OCI-LY1 (cell line): Measurements from ENCODE around the gene GPR18.

Experiments
- H2AFZ ChIP-seq: fragments of 200-600 bp; sonication (generic), shearing (Covaris generic); 2 replicates; pipeline ENCODE4 v1.6.0; 2014; ENCODE audit warnings: antibody characterized with exemption, mild to moderate bottlenecking, low read length
- H3F3A ChIP-seq: fragments of 200-600 bp; sonication (generic), shearing (Covaris generic); 2 replicates; pipeline ENCODE4 v1.6.0; 2014; ENCODE audit warnings: mild to moderate bottlenecking, antibody characterized with exemption, low read length, moderate library complexity; ENCODE audit not compliant: insufficient read depth
- H3K27ac ChIP-seq: fragments of 200-600 bp; sonication (generic); 2 replicates; pipeline ENCODE4 v1.5.1; 2014; ENCODE audit warnings: low read length, mixed run types, mild to moderate bottlenecking, low read depth; ENCODE audit not compliant: poor library complexity, severe bottlenecking
- H3K27me3 ChIP-seq: fragments of 200-600 bp; sonication (generic); 2 replicates; pipeline ENCODE4 v1.6.0; 2014; ENCODE audit warnings: antibody characterized with exemption, mild to moderate bottlenecking, low read length, moderate library complexity; ENCODE audit not compliant: insufficient read depth
- H3K36me3 ChIP-seq: fragments of 200-600 bp; sonication (generic); 2 replicates; pipeline ENCODE4 v1.6.1; 2014; ENCODE audit warnings: mild to moderate bottlenecking, antibody characterized with exemption, low read length, moderate library complexity, mixed read lengths; ENCODE audit not compliant: insufficient read depth
- H3K4me1 ChIP-seq: fragments of 200-600 bp; sonication (generic); 2 replicates; pipeline ENCODE4 v1.5.1; 2014; ENCODE audit warnings: mild to moderate bottlenecking, low read length, moderate library complexity; ENCODE audit not compliant: insufficient read depth, severe bottlenecking
- H3K4me2 ChIP-seq: fragments of 200-600 bp; sonication (generic), shearing (Covaris generic); 2 replicates; pipeline ENCODE4 v1.6.1; 2014; ENCODE audit warnings: low read length
- H3K4me3 ChIP-seq: fragments of 200-600 bp; sonication (generic); 2 replicates; pipeline ENCODE4 v1.5.1; 2014; ENCODE audit warnings: low read length, low read depth, mild to moderate bottlenecking, mixed read lengths; ENCODE audit not compliant: poor library complexity, severe bottlenecking
- H3K79me2 ChIP-seq: fragments of 200-600 bp; shearing (Covaris generic); 2 replicates; pipeline ENCODE4 v1.6.1; 2016; ENCODE audit warnings: mixed run types, low read length, mixed read lengths; ENCODE audit not compliant: insufficient read depth
- H3K9ac ChIP-seq: fragments of 200-600 bp; sonication (generic), shearing (Covaris generic); 2 replicates; pipeline ENCODE4 v1.6.1; 2014; ENCODE audit warnings: mild to moderate bottlenecking, low read length, mixed read lengths
- H3K9me2 ChIP-seq: fragments of 200-600 bp; sonication (generic), shearing (Covaris generic); 2 replicates; pipeline ENCODE4 v1.6.1; 2014; ENCODE audit warnings: low read depth, mild to moderate bottlenecking, low read length, mixed read lengths
- H3K9me3 ChIP-seq: fragments of 200-600 bp; shearing (Covaris generic); 2 replicates; pipeline ENCODE4 v1.6.1; 2014; ENCODE audit warnings: low read length, mixed read lengths
- H4K20me1 ChIP-seq: fragments of 200-600 bp; sonication (generic), shearing (Covaris generic); 2 replicates; pipeline ENCODE4 v1.6.0; 2016; ENCODE audit warnings: mild to moderate bottlenecking, low read length; ENCODE audit not compliant: insufficient read depth
- CTCF ChIP-seq: fragments of 200-600 bp; sonication (generic), shearing (Covaris generic); IDR thresholded peaks from 2 replicates; pipeline ENCODE4 v1.5.1; 2017; ENCODE audit warnings: mild to moderate bottlenecking, antibody characterized with exemption, low read length, moderate library complexity, mixed read lengths
- EZH2 ChIP-seq: fragments of 200-600 bp; sonication (generic), shearing (Covaris generic); IDR thresholded peaks from 2 replicates; pipeline ENCODE4 v1.8.0; 2017; ENCODE audit warnings: borderline replicate concordance, mixed run types, mild to moderate bottlenecking, antibody characterized with exemption, low read length, moderate library complexity, mixed read lengths

The GPR18 gene

DNA sequence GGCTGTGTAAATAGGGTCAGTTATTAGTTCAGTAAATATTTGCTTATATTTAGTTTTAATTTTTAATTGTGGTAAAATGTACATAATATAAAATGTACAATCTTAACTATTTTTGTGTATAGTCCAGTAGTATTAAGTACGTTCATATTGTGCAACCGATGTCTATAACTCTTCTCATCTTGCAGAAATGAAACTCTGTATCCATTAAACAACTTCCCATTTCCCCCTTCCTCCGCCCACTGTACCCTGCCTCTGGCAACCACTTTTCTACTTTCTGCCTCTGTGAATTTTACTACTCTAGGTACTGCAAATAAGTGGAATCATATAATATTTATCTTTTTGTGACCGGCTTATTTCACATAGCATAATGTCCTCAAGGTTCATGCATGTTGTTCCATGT lies 33.1 kb downstream of the GPR18 start:
- peaks cover 28% of the 10 kb centered on the region for H3K36me3 ChIP-seq
- peaks cover 38% of the 10 kb centered on the region for H3K79me2 ChIP-seq
- H3F3A ChIP-seq, result no peaks in the 10 kb centered on the region
- H2AFZ ChIP-seq, result no peak overlapping the region
- no peak overlapping the region for H3K4me3 ChIP-seq
- H4K20me1 ChIP-seq, result peaks cover 7% of the 10 kb centered on the region; the same call in 1 of the 2 replicates
- no peaks in the 10 kb centered on the region for H3K9me2 ChIP-seq
- H3K27ac ChIP-seq, result no peak overlapping the region
- TF ChIP-seq EZH2, result no peak
- TF ChIP-seq CTCF, result no peak
- H3K4me1 ChIP-seq, result peaks cover 72% of the 10 kb centered on the region
- 0 out of 2 replicates have a peak, but pooled peaks cover 4% of the 10 kb centered on the region for H3K27me3 ChIP-seq
- no peak overlapping the region for H3K4me2 ChIP-seq
- peaks cover 8% of the 10 kb centered on the region for H3K9me3 ChIP-seq
- H3K9ac ChIP-seq, result no peak overlapping the region

DNA sequence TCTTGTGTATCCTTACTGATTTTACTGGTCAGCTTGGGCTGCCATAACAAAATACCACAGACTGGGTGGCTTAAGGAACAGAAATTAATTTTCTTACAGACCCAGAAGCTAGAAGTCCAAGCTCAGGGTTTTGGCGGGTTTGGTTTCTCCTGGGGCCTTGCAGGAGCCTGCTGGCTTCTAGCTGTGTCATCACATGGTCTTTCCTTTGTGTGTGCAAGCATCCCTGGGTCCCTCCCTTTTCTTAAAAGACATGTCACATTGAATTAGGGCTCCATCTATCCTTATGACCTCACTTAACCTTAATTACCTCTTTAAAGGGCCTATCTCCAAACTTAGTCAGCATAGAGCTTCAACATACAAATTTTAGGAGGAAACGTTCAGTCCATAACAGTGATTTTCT lies 34.2 kb downstream of the GPR18 start:
- Histone ChIP-seq H3K9me2 (no peaks in the 10 kb centered on the region), H3F3A (no peaks in the 10 kb centered on the region), H3K36me3 (peaks cover 28% of the 10 kb centered on the region), H3K9ac (no peak overlapping the region), H3K27ac (no peak overlapping the region), H3K4me2 (no peak overlapping the region), H2AFZ (no peak overlapping the region), H3K79me2 (peaks cover 38% of the 10 kb centered on the region), H3K9me3 (peaks cover 8% of the 10 kb centered on the region), H3K4me1 (peaks cover 67% of the 10 kb centered on the region), H4K20me1 (peaks cover 7% of the 10 kb centered on the region; the same call in 1 of the 2 replicates), H3K4me3 (no peak overlapping the region), H3K27me3 (0 out of 2 replicates have a peak, but pooled peaks cover 4% of the 10 kb centered on the region)
- TF ChIP-seq CTCF (no peak), EZH2 (no peak)

DNA sequence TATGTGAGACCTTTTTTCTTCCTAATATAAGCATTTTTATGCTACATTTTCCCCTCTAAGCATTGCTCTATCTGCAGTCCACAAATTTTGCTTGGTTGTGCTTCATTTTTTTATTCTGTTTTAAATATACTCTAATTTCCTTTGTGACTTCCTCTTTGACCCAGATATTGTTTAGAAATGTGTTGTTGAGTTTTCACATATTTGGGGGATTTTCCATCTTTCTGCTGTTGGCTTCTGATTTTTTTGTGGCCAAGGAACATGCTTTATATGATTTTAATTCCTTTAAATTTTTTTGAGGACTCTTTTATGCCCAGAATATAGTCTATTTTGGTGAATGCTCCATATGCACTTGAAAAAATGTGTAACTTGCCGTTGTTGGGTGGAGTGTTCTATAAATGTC lies 34.6 kb downstream of the GPR18 start:
- Histone ChIP-seq H3K9ac (no peak overlapping the region), H2AFZ (no peak overlapping the region), H3K79me2 (peaks cover 38% of the 10 kb centered on the region), H3K36me3 (peaks cover 28% of the 10 kb centered on the region), H3K27me3 (0 out of 2 replicates have a peak, but pooled peaks cover 4% of the 10 kb centered on the region), H3F3A (no peaks in the 10 kb centered on the region), H3K9me2 (no peaks in the 10 kb centered on the region), H3K4me2 (no peak overlapping the region), H3K4me3 (no peak overlapping the region), H3K9me3 (peaks cover 8% of the 10 kb centered on the region), H3K27ac (no peak overlapping the region), H3K4me1 (peaks cover 67% of the 10 kb centered on the region), H4K20me1 (peaks cover 7% of the 10 kb centered on the region; the same call in 1 of the 2 replicates)
- TF ChIP-seq CTCF, result no peak
- no peak for TF ChIP-seq EZH2
